Right lobe of liver (tissue), 4 donors: Measurements from ENCODE around the gene BTBD17.

Source experiments
- CTCF ChIP-seq, 4 donors: fragments of 200-600 bp in 3 of 4; fragments of 450-650 bp in 1 of 4; IDR thresholded peaks; one replicate each; pipeline versions ENCODE4 v1.5.1 to v1.8.0; 2016 to 2022; ENCODE audit warnings: antibody characterized with exemption in 4 of 4, mild to moderate bottlenecking in 2 of 4
- POLR2A ChIP-seq: fragments of 450-650 bp; IDR thresholded peaks from one replicate; pipeline ENCODE4 v1.6.1; 2017; ENCODE audit warnings: antibody characterized with exemption, mild to moderate bottlenecking
- donor health status: DM: no; HTN: no; CAD: no.
- donor health status: DM: no; HTN: no; CAD: no.
- donor health status: DM: no; HTN: yes; CAD: no.

DNA sequence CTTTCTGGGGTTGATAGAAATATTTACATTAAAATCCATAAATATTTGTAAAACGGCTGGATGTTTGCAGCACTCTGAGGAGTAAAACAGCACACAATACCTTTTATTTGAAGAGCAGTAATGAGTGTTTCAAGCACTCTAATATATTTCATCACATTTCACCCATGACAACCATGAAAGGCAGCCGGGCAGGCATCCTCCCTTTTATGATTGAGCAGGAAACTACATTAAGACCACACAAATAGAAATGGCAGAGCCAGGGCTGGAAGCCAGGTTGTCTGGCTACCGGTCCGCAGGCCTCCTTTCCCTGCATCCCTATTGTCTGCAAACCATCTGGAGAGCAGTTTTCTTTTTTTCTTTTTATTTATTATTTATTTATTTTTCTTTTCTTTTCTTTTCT is 47.1 kb upstream of the BTBD17 start:
- TF ChIP-seq CTCF (IDR thresholded peaks at IDR 0.05) (no peak), POLR2A (no peak)
